GM19372 (cell line): ENCODE results near the gene GJA10.

ENCODE experiments used
- ATAC-seq: cut with Tn5 transposase; IDR thresholded peaks from one replicate; pipeline ENCODE4 v1.9.1; 2021; ENCODE audit warnings: mild to moderate bottlenecking, low read depth, moderate library complexity; ENCODE audit not compliant: unreplicated experiment

The GJA10 gene

DNA sequence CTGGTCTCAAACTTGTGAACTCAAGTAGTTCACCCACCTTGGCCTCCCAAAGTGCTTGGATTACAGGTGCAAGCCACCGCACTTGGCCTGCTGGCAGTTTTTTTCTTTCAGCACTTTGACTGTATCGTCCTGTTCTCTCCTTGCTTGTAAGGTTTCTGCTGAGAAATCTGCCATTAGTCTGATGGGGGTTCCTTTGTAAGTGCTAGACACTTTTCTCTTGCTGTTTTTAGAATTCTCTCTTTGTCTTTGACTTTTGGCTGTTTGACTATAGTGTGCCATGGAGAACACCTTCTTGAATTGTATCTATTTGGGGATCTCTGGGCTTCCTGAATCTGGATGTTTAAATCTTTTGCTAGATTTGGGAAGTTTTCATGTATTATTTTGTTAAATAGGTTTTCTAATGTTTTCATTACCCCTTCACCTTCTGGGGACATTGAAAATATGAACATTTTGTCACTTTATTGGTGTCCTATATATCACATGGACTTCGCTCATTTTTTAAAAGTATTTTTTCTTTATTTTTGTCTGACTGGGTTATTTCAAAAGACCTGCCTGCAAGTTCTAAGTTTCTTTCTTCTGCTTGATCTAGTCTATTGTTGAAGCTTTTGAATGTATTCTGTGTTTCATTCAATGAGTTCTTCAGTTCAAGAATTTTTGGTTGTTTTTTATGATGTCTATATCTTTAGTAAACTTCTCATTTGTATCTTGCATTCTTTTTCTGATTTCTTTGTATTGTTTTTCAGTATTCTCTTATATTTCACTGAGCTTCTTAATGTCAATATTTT, 22.1 kb downstream of the GJA10 start:
- no peak for ATAC-seq

DNA sequence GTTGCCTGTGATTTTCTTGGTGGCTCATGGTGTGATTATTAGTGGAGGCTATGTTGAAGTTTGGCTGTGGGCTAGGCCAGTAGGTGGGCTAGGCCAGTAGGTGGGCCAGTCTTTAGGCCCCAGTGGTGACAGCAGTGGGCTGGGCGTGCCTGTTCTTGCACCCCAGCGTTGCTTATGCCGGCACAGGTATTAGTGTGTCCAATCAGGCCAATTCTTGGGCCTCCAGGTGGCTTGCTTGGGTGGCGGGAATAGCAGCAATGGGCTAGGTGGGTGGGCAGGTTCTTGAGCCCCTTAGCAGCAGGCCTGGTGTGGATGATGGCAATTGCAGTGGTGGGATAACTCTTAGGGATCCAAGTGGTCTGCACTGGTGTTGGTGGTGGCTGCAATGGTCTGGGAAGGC, 22.9 kb downstream of the GJA10 start:
- no peak for ATAC-seq

DNA sequence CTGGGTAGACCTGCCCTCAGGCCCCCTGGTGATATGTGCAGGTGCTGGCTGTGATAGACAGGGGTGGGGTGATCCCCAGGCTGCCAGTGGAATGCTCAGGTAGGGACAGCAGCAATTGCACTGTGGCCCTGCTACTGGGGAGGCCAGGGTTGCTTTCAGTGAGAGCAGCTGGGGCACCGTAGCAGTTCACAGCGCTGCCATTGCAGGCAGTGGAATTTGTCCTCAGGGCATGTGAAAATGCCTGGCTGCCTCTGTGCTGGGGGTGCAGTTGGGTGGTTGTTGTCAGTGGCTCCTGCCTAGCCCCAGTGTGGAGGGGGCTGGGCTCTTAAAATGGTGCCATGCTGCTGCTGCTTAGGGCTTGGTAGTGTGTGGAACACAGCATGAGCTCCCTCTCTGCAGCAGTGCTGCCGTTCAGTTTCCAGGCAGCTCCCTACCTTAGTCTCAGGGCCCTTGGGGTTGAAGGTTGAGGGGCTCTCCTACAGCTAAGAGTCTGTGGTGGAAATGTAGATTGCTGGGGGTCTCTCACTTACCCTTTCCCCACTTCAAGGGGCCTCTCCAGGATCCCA, 23.6 kb downstream of the GJA10 start:
- no peak for ATAC-seq

DNA sequence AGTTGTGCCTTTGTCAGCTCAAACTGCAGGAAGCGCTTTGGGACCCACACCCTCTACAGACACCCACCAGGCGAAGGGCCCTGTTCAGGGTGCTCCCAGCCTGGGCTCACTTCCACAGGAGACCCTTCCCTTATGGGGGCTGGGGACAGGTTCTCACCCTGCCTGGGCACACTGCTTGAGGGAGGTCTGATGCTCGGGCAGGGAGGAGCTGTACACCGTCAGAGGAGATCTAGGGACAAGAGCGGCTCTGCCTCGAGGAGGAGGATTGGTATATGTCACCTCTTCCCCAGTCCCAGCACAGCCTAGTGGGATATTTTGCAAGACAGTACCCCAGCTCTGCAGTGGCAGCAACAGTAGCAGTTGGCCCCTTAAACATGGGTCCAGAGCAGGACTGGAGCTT, 26.9 kb downstream of the GJA10 start:
- no peak for ATAC-seq

DNA sequence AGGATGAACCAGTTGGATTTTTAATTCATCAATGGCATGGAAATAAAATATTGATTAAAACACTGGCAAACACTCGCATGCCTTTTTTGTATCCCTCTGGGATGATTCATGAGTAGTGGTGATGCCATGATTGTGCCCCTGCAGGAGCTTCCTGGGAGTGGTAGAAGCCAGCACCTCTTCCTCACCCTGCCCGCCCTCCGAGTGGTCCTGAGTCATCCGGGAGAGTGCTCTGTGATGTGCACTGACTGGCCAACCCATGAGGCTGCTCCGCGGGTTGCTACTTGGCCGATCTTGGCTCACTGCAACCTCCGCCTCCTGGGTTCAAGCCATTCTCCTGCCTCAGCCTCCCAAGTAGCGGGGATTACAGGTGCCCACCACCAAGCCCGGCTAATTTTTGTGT, 27.4 kb downstream of the GJA10 start:
- ATAC-seq: no peak

DNA sequence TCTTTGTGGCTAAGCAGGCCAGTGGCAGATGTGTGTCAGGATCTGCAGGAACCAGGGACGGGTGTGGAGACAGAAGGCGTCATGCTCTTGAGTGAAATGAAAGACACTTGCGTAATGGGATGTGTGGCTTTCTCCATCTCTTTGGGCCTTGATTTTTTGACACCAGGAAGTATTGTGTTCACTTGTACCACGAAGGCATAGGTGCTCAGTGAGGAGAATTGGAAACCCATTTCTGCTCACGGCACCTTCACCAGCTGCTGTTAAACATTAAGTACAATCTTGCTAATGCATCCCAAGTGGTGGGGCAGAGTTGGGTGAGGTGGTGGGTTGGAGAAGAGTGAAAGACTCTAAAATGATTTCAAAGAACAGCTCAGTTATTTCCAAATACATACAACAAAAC, 30.0 kb downstream of the GJA10 start:
- no peak for ATAC-seq

DNA sequence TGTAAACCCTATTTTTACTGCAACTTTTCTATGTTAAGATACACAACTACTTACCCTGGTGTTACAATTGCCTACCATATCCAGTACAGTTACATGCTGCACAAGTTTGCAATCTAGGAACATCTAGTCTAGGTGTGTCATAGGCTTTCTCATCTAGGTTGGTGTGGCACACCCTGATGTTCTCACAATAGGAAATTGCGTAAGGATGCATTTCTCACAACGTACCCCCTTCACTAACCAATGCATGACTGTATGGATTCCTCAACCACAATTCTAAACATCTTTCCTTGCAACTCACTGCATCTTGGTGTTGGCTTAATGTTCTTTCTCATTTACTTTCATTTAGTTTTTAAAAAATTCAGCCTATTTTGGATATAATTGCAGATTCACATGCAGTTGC, 31.6 kb downstream of the GJA10 start:
- ATAC-seq: no peak

DNA sequence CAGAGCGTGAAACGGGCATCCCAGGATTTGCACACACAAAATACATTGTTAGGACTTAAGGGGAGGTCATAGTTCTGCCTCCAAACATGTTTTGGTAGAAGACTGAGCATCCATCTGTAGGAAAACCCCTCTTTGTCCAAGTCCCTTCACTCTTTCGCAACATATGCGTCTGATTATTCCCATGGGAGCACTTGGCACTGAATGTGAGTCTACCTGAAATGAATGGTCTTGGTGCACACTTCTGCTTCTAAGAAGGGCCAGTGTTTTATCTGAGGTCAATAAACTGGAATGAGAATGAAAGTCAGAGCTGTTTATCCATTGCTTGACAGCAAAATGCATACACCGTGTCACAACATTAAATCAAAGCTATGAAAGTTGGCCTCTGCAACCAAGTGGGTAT, 33.0 kb downstream of the GJA10 start:
- ATAC-seq: no peak

DNA sequence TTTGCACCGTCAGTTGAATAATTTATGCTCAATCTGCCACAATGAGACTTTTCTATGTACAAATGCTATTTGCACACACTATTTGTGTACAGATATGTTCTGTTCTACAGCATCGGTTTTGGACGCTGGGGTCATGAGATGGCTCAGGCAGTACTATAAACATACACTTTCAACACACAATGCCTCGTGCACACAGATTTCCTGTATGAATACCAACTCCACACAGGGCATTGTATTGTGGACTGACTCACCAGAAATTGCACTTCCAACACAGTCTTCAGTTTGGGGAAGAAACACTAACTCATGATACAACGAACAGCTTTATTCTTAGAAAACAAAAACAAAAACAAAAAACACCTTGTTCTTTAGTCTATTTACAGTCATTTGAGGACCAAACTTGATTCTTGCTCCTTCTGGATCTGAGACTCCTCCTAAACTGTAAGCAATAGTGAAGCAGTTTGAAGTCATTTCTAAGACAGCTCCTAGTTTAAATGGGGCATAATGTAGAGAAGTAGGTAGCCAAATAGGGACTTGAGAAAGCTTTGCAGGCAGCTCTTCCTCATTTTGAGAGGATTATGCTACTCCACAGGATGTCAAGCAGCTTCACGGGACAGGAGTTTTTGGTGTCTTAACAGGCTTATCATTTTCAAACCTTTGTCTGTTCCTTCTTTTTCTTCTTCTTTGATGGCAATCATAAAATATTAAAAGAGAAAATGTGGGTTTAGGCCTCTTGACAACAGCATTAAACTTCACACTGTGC, 33.7 kb downstream of the GJA10 start:
- ATAC-seq: no peak

DNA sequence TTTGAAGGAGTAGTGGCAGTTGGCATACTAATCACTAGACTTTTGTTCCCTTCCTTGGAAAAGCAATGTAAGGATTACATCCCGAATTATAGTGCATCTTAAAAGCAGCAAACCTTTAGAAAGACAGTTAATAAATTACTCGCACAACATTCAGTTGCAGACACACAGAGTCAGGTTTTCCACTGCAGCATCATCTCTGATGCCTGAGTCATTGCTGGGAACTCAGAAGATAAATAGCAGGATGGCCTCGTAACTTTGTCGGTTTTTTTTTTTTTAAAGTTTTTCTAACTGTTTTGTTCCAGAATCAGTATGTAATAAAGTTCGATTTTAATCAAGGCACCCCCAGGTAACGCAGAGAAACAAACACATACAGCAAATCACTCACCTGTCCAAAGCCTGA, 34.3 kb downstream of the GJA10 start:
- no peak for ATAC-seq

DNA sequence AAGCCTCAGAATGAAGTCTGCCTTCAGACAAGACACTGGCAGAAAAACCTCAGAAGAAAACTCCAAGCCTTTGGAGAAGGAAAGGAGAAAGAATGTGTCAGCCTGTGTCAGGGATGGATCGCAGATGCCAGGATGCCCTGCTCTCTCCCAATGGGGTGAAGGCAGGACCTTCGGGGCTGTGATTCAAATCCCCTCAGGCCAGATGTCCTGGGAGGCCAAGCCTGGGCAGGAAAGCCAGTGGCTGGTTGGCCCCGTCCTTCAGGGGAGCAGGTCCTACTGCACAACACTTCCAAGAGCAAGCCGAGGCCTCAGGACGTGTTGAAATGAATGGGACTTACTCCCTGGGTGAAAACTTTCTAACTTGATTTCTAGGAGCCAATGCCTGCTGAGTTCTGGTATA, 36.5 kb downstream of the GJA10 start:
- ATAC-seq: no peak

DNA sequence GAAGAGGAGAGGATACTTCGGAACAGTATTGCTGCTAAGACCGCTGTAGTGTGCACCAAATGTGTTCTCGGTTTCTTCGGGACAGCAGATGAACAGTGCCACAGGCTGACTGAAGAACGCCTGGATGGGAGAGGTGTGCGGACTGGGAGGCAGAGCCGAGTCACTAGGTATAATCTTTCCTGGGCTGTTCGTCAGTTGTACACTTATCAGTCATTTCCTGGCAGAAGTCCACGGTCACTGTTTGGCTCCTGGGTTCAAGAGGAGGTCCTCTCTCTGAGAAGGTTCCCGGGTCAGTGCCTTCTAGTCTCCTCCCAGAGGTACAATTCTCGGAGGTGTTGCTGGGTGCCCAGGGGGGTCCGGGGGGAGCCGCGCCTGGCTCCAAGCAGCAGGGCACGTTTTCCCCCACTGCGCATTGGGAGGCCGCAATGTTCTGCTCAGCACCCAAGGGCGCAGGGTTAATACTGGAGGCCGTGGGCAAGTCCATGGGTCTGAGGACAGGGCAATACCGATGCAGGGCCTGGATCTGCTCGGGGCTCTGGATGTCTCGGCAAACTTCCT, 38.1 kb downstream of the GJA10 start:
- no peak for ATAC-seq

DNA sequence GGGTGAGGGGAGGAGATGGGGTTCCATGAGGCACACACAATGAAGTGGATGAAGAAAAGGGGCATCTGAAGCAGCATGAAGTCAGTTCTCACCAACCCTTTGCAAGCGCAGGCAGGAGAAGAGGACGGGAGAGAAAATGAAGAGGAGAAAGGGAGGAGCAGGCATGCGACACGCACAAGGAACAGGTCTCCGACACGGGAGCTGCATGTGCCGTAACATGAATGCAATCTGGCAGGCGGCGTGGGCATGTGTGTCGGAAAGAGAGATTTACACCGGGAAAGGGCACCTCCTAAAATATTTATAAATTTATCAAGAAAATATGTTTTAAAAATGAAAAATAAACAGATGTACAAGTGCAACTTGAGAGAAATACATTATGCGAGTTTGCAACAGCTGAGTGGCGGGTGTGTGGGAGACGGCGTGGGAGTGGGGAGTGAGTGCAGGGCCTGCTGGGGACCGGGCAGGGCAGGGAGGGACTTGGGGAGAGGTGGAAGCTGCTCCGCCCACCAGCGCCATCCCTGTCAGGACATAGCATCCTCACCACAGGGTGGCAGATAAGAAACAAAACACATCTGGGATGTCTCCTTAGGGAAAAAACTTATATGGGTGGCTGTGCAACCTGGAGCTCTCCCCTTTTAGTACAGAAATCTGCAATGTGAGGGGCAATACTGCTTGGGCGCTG, 40.6 kb downstream of the GJA10 start:
- ATAC-seq: no peak

DNA sequence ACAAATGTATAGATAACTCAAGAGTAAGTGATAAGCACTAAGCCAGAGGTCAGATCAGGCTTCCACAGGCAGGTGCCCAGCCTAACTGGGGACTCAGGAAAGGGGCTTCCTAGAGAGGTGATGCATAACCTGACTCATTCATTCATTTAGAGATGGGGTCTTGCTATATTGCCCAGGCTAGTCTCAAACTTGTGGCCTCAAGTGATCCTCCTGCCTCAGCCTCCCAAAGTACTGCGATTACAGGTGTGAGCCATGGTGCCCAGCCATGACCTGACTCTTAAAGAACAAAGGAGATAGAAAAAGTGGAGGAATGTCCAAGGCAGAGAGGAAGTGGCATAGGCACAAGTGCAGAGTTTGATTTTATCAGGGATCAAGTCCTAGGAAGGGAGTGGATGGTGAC, 41.9 kb downstream of the GJA10 start:
- ATAC-seq: no peak

DNA sequence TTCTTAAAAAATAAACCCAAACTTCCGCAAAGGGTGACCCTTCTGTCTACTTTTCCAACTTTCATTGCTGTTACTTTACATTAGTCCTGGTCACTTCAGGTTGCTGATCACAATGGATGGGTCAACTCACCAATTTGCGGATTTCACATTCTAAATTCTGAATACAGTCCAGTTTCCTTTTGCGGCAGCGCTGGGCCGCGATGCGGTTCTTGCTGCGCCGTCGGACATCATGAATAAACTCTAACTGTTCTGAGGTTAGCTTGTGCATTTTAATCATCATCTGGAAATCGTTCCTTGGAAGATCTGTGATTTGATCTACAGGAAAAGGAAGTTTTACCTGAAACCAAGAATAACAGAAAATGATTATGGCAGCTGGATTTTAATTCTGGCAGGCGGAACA, 43.7 kb downstream of the GJA10 start:
- no peak for ATAC-seq

DNA sequence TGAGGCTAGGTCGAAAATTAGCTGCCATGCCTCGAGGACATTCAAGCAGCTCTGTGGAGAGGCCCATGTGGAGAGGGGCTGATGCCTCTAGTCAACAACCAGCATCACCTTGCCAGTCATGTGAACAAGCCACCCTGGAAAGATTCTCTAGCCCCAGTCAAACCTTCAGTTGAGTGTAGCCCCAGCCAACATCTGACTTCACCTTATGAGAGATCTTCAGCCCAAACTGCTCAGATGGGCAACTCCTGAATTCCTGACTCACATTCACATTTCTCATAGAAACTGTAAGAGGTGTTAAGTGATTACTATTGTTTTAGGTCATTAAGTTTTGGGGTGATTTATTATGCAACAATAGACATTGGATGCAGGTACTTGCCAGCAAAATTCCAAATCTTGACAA, 44.9 kb downstream of the GJA10 start:
- no peak for ATAC-seq

DNA sequence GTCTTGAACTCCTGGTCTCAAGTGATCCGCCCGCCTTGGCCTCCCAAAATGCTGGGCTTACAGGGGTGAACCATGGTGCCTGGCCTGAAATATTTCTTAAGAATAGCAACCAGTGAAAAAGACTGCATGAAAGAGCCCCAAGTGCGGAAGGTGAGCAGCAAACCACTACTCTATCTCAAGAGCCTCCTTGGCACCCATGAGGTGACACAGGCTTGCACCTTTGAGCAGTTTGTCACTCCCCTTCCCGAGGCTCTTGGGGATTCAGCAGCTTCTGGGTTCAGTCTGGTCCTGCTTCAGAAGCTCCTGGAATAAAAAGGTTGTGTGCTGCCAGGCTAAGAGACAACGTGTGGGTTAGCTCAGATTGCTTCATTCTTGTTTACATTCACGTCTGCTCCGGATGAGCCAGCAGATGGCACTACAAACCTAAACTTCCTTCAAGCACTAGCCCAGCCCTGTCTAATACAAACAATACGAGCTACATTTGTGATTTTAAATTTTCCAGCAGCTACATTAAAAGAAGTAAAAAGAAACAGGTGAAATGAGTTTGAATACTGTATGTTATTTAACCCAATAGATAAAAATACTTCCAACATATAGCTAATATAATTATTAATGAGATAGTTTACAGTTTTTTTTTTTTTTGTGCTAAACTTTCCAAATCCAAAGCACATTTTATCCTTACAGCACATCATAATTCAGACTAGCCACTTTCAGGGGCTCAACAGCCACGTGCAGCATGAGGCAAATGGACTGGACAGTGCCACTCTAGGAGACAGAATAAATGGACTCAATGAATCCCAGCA, 46.2 kb downstream of the GJA10 start:
- ATAC-seq: peak; percentile 74

DNA sequence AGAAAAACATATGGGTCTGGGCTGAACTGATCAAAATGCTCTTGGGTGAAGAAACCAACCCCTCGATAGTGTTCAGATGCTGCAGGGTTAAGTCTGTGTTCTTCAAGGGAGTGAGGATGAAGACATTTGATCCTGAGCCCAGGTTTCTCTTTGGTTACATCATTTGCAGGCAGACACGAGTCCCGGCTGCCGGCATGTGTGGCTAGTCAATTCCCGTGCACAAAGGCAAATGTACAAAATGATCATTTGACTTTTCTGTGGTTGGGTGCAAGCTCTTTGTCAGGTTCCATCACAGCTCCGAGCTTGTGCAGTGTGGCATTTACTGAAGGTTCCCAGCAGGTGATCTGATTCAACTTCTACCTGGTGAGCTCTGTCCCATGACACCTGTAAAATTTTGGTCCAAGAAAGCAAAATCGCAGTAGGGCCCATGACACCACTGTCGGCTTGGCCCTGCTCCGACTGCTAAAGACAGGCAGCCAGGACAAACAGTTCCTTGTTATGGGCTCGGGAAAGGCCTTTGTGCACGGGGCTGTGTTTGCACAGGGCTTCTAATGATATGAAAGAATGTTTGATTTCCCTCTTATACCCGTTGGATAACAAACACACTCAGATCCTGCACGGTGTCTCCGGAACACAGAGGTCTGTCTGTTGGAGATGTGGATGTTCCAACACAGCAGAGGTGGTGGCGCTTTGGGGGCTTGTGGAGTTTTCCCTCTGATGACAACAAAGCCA, 46.9 kb downstream of the GJA10 start:
- ATAC-seq: no peak

DNA sequence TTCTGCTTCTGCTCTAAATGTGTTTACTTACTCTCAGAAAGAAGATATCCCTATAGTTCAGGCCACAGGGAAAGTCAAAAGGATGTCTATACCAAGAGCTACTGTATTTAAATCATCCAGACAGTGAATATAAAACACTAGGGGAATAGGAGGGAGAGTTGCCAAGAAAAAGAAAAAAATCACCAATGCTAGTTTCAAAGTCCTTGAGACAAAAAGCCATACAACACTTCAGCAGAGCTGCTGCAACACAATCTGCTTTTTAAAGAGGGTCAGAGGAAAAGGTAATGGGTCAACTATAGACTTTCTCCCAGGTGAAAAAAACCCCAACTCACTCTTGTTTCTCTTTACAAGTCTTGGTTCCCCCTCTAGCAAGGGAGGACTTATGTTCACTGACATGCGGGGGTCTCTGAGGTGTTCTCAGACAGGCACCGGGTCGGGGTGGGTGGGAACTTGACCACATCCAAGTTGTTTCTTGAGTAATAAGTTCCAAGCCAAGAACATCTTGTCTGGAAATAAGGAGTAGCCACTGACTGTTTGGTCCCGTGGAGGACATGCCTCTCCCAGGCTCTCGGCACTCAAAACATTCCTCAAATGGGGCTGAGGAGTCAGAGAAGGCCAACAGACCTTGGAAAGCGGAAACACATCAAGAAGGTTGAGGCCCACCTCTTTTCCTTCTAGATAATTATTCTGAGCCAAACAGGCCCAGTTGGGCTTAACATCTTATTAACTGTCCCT, 47.7 kb downstream of the GJA10 start:
- ATAC-seq: no peak
